DOHH2 (cell line): ENCODE measurements around the gene MED26.

Source experiments
- CTCF ChIP-seq: fragments of 200-600 bp; sonication (generic); IDR thresholded peaks from one replicate; pipeline ENCODE4 v1.5.1; 2014; ENCODE audit warnings: antibody characterized with exemption, mild to moderate bottlenecking, low read depth, low read length; ENCODE audit not compliant: poor library complexity, severe bottlenecking
- EZH2phosphoT487 ChIP-seq: fragments of 200-600 bp; sonication (generic); IDR thresholded peaks from 2 replicates; pipeline ENCODE4 v1.6.1; 2017; ENCODE audit warnings: borderline replicate concordance, mild to moderate bottlenecking, antibody characterized with exemption, low read length, moderate library complexity, mixed read lengths

DNA sequence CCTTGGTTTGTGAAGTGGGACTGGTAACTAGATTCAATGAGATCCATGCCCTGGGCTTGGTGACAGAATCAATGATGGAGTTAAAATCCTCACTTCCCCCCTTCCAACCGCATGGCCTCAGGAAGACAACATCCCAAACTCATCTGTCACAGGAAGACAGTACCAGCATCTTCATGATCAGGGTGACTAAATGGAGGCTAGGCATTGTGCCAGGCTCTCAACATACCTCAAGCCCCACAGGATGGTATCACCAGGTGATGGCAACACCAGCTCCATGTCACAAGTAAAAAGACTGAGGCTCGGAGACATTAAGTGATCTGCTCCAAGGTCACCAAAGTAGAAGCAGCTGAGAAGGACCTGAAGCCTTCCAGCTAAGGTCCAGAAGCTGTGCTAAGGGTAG is 14.2 kb downstream of the MED26 start:
- no peak for TF ChIP-seq CTCF
- TF ChIP-seq EZH2phosphoT487 = no peak
